Muscle of back (tissue), 11 donors: Measurements from ENCODE around the gene ALLC. TPM values are rescaled to one million over a fixed set of nuclear protein-coding genes. Genes with fewer than 3 reads are reported as not detected.

Experiments used
- DNase-seq, 3 donors: peaks; one replicate each; pipeline versions ENCODE4 v3.0.0 to v3.0.0-alpha.2; 2013
- polyA plus RNA-seq, 10 donors: library from polyadenylated mRNA; unstranded; fragments of 120-200 nt; gene quantifications; one replicate each; pipeline ENCODE4 v1.2.1, GENCODE V29; 2013; ENCODE audit not compliant: insufficient read length in 10 of 10

ALLC gene
- polyA plus RNA-seq, 10 donors: 0.11 to 0.20 (median 0.14) TPM; not detected in 7

DNA sequence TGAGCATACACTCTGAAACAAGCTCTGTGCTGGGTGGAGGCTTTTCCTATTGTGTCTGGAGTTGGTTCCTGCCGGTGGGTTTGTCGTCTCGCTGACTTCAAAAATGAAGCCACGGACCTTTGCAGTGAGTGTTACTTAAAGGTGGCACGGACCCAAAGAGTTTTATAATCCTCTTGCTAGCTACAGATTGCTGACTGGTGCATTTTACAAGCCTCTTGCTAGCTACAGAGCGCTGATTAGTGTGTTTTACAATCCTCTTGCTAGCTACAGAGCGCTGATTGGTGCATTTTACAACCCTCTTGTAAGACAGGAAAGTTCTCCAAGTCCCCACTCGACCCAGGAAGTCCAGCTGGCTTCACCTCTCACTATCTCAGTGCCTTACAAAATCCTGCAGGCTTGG lies 60.7 kb downstream of the ALLC start:
- no peak for DNase-seq

DNA sequence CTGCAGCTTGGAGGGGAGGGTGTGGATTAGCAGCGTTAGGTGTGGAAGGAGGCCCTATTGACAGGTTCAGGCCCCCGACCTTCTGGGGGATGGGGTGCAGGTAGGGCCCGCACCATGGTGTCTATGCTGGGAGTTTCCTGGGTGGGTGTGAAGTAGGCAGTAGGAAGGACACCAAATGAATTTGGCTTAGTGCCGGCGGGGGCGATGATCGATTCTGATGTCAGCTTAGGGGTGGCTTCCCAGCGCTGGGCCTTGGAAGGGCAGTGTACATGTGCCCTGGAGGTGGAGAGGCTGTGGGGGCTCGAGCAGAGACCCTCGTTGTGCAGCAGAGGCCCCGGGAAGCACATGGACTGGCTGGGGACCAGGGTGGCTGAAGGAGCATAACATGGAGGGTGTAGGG lies 67.0 kb downstream of the ALLC start:
- no peak for DNase-seq

DNA sequence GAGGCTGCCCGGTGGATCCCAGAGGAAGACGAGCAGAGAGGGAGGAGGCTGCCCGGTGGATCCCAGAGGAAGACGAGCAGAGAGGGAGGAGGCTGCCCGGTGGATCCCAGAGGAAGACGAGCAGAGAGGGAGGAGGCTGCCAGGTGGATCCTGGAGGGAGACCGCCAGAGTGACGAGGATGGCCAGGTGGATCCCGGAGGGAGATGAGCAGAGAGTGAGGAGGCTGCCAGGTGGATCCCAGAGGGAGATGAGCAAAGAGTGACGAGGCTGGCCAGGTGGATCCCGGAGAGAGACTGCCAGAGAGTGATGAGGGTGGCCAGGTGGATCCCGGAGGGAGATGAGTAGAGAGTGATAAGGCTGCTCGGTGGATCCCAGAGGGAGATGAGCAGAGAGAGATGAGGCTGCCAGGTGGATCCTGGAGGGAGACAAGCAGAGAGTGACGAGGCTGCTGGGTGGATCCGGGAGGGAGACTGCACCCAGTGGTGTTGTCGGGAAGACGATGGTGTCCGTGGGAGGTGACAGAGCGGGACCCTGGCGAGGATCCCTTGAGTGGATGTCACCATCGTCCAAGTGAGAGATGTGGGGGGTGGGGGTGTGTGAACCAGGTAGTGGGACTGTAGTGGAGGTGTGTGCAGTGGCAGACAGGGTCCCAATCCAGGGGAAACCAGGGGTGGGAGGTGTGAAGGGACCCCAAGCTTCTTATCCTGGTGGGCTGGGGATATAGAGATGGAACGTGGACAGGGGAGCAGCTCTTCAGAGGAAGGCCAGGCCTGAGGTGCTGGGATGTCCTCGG lies 67.7 kb downstream of the ALLC start:
- DNase-seq: no peak

DNA sequence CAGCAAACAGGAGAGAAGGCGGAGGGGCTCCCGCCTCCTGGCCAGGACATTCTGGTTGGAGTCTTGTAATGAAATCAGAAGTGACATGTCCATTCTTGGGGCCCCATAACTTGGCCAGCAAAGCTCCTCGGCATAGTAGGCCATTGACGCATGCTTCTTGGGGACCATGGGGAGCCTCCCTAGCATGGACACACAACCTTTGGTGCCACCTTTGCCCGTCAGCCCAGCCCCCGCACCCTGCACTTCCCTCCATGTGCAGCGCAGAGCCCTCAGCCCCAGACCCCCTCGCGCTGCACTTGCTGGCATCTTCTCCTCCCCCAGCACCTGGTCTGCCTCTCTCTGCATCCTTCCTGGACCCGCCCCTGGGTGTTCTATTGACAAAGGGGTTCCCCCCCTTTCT lies 68.5 kb downstream of the ALLC start:
- DNase-seq: no peak

DNA sequence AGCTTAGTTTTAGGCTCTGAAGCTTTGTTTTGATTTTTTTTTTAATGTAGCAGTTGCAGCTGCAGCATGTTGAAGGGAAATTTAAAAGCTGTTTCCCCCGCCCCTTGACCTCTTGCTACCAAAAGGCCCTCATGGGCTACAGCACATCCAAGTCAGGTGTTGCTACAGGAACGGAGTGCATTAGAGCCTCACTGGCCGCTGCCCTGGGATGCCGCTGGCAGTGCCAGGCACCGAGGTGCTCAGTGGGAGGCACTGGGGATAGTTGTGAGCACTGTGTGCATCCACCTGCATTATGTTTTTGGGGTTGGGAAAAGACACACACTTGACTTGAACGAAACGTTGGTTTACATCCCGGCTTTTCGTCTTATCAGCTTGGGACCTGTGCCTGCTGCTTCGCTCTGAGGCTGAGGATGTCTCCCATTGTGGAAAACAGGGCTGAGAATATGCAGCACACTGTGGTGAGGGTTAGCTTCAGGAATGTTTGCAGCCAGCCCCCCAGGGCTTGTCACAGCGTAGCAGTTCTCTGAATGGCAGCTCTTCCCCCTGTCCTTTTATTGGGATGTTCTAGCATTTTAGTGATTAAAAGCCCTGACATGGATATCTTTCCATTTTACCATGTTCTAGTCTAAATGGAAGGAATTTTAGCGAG lies 69.5 kb downstream of the ALLC start:
- no peak for DNase-seq

DNA sequence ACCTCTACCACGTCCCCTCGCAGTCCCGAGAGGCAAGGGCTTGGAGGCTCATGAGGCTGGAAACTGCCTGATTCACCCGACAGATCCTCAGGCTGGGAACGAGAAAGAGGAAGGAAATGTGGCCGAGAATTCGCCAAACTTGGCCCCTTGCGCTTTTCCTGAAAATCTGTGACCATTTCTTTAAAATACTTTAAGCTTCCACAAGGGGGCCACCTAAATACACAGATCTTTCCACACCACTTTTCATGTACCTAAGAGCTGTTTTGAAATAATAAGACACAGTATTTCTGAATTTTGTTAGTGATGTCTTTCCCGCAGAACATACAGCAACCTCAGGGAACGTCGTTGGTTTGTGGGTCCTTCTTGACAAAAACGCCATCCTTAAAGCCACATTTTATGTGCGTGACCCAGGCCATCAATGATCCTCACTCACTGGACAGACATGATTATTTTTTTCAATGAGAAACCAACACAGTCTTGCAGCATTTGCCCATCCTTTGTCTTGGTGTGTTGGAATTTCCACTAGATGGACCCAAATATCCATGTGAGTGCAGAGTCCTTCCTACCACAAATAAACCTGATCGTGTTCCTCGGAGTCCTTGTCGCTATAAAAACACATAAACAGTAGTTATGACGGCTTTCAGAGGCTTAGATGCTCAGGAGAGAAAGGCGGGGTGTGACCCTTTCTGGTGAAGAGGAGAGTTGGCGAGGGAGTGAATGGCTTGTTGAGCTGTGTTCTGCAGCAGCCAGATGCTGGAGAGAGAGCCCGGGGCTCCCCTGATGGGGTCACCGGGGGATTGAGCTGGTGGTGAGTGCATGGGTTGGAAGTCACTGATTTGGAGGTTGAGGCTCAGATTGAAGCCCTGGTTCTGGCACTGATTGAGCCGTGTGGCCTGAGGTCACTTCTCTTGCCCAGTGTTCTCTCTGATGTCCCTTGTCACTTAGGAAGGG lies 70.4 kb downstream of the ALLC start:
- DNase-seq: peak; percentile 58 to 91 (median 81)

DNA sequence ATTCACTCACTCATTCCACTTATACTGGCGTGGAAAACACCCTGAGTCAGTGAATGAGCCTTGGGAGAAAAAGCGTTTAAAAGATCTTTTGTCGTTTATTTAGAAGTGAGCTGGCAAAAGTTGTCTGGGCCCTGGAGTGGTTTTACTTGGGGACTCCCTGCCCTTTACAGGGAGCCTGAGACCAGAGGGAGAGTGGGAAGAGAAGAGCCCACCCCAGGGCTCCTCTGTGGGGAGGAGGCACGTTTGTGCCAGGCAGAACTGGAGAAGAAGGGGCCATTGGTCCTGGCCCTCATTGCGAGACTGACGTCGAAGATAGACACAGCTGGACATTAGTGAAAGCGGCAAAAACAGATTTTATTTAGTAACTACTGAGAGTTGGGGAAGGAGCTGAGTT lies 71.1 kb downstream of the ALLC start:
- DNase-seq: no peak

DNA sequence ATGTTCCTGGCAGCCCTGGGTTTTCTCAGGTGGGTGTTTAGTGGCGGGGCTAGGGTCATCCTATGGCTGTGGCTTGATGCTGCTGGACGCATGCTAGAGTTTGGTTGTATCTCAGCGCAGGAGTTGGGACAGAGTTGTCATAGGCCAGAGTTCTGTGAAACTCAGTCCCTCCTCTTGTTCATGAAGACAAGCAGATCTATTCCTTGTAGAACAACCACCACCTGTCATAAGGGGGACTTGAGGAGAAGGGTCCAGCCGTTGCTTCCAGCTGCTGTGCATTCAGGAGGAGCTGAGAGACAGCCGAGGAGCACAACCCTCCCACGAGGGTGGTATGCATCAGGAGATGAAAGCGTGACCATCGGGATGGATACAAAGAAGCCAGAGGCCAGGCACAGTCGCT lies 71.8 kb downstream of the ALLC start:
- no peak for DNase-seq

DNA sequence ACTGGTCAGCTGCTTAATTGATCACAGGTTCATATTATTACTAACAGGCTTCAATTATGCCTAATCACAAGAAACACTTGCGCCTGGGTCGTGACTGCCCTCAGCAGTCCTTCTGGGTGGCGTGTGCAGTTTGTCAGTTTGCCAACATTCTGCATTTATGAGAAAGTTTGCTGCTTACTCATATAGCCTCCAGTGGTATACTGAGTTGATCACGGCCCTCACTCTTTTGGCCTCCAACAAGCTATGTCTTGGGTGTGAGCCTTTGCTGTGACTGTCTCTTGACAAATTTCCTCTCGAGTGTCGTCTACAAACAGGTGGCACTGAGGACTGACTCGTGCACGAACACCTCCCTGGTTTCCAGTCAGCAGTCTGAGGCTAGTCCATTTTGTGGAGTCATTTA lies 72.6 kb downstream of the ALLC start:
- peak in 1 of 3 donors; percentile 16 for DNase-seq

DNA sequence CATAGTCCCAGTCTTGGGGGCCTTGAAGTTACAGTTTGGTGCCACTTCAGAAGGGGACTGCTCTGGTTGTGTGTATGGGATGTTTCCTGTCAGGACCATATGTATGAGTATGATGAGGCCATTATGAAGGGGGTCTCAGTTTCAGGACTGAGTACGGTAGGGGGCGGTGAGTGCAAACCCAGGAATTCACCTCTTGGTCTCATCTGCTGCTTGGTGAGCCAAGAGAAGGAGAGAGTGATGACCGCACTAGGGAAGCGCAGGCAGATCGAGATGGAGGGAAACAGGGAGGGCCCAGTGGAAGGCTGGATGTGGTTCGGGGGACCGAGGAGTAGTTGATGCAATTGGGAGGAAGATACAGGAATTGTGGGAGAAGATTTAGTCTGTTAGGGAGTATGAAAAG lies 73.8 kb downstream of the ALLC start:
- DNase-seq: no peak

DNA sequence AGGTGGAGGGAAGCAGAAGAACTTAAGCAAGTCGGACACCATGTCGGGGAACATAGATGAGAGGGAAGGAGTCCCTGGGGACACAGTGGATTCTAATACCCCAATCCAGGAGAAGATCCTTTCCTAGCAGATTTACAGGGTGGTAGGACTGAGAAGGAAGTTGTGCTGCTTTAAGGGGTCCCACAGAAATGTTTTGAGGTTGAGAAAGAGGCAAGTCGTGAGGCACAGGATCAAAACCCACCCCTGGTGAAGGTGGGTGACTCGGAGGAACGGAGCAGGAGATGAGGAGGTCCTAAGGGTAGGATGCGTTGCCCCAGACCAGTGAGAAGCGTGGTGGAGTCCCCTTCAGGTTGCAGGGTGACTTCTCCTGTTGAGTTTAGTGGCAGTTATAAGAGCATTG lies 78.1 kb downstream of the ALLC start:
- DNase-seq: no peak

DNA sequence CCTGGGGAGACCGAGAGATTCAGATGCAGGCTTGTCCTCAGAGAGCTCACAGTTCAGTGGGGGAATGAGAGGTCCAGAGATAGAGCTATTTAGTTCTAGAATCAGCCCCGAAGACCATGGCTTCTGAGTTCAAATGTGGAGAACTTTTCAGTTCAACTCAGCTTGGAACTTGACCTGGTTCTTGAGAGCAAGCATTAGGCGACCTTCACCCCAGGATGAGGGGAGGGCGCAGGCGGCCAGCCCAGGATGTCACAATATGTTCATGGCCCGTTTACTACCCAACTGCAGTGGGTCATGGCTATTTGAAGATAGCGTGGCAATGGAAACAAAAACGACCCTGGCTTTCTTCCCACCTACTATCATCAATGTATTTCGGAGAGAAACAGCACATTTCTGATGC lies 79.1 kb downstream of the ALLC start:
- no peak for DNase-seq

DNA sequence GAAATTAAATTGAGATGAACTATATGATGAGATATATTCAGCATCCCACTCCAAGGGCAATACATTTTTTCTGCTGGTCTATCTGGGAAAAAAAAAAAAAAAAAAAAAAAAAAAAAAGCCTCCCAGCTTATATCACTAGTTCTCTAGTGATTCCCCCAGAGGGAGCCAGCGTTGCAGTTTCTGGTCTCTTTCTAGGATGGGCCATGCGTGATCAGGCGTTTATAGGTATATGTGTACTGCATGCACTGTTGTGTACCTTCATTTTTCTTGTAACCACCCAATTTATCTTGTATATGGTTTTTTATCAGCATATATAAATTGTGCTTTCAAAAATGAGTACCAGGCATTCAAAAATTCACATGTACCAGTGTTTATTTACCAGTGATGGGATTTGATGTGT lies 80.5 kb downstream of the ALLC start:
- DNase-seq: peak in 1 of 3 donors; percentile 11

DNA sequence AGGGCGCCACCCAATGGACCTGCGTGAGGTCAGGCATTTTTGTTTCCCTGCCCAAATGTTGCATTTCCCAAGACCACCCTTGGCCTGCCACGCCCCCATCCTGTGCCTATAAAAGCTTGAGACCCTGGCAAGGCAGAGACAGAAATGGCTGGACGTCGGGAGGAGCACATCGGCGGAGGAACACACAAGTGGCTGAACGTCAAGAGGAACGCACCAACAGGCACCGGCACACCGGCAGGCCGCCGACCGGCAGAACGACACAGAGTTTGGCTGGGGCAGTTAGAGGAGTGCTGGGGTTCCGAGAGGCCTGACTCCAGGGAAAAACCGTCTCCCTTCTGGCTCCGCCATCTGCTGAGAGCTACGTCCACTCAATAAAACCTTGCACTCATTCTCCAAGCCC lies 81.3 kb downstream of the ALLC start:
- DNase-seq: no peak

DNA sequence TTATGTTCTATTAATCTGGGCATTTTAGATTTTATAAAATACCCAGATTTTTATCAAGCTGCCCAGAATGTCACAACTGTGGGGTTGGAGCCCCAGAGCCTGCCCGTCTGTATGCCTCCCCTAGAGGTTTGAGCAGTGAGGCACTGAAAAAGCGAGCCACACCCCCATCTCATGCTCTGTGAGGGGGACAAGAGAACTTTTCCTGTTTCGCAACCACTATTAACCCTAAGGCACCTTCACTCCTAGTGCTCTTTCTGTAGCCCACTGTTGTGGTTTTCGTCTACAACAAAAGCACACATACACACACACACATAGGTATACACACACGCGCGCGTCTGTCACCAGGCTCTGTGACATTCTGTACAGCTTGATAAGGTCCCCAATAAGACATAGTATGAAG lies 83.4 kb downstream of the ALLC start:
- no peak for DNase-seq

DNA sequence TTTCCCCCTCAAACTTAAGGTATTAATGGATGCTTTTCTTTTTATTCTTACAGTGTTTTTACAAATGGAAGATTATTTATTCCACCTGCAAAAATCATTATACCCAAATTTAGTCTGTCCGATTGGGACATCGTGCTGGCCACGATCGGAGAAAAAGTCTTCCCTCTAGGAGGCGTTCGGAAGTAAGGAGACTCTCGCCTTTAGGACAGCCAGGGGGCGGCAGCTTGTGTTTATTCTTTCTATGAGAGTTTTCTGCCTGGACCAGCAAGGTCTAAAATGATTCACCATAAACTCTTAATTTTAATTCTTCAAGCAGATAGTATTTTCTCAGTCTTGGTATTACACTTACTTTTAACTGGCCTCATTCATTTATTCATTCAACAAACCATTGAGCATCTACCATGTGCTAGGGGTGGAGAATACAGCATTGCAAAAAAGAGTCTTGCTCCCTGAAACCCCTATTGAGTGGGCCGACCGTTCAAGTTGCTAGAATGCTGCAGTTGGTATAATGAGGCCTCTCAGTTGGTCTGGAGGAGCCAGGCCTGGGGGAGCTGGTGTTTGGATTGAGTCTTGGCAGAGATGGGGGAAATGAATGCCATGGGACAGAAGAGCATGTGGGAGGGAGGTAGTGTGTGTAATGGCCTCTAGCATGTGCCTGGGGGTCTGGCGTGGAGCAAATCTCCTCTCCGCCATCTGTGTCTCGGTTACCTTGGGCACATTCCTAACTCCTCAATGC lies 84.0 kb downstream of the ALLC start:
- DNase-seq: no peak

DNA sequence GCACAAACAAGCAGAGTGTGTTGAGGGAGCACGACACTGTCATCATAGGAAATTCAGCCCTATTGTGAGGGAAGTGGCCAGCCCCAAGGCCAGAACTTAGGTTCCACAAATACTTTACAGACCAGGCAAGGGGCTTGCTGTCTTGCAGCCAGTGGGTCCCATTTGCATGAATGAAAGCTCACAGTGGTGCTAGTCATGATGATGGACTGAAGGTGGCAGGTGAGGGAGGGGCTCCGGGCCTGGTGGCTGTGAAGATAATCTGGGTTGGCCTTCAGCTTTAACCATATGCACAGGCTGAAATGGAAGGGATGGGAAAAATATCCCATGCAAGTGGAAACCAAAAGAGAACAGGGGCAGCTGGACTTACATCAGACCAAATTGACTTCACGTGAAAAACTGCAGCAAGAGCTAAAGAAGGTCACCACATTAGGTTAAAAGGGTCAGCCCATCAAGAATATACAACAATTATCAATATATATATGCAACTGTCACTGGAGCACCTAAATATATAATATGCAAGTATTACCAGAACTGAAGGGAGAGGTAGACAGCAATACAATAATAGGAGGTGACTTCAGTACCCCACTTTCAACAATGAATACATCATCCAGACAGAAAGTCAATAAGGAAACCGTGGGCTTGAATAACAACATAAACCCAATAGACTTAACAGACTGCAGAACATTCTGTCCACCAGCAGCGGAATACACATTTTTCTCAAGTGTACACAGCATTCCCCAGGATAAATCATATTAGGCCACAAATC lies 84.9 kb downstream of the ALLC start:
- no peak for DNase-seq

DNA sequence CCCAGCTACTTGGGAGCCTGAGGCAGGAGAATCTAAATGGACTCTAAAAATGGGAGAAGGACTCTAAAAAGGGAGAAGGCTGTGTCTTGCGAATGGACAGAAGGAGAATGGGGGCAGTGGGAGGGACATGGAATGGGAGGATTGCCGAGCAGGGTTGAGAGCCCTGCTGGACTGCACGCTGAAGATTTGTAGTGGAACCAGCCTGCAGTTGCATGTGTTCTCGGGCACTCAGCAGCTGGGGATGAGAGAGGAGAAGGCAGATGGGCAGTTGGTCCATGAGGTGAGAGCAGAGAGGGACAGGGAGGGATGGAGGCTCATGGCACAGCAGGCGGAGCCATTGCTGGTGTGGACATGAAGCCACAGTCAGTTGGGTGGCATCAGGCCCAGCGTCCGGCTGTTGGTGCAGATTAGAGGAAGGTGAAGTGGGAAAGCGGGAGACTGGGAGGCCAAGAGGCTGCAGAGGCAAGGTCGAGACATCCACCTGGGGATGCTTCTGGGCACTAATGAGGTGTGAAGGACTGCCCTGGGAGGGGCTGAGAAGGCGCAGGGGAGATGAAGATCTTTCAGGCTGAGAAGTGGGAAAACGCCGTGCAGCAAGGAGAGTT lies 86.1 kb downstream of the ALLC start:
- no peak for DNase-seq

DNA sequence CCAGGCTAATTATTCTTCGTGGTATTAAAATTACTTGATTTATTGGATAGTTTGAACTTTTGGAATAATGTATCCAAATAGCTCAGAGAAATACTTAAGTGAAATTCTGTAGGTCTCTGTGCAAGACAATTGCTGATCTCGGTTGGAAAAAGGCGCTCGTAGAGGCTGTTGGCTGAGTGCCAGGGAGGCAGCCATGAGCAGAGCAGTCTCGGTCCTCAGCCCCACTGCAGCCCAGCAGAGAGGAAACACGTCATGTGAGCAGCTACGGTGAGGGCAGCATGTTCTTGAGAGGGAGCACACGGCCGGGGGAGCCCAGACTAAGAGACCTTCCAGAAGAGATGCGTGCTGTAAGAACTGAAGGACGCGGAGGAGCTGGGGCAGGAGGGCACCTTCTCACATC lies 87.9 kb downstream of the ALLC start:
- DNase-seq: no peak

DNA sequence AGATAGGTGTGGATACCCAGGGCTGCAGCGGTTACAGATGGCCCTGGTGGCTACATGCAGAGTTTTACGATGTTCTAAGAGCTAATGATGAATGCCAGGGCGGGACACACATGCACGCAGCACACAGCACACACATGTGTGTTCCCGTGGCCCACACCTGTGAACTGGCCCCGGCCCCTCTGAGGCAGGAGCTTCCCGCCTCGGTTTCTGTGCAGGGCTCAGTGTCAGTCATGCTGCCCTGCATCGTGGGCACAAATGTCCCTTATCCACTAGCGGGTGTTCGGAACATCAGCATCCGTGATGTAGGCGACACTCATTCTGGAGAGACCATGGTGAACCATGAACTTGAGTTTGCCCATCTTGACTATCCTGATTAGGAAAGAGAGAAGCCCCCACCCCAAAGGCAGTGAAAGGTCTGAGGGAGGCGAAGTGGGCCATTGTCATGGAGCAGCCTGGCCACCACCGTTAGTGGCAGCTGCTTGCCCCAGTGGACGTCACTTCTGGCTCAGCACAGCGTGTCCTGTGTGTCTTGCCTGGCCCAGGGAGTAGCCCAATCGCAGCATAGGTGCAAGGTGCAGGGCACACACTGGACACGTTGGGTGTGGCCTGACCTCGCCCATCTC lies 89.1 kb downstream of the ALLC start:
- no peak for DNase-seq
